Measurements from ENCODE around the gene ETV3. TPM values are rescaled to one million over a fixed set of nuclear protein-coding genes. Genes with fewer than 3 reads are reported as not detected.

Gene ETV3
- total RNA-seq, 6 donors from 2014 or later: 14.7 to 34.8 (median 27.6) TPM

DNA sequence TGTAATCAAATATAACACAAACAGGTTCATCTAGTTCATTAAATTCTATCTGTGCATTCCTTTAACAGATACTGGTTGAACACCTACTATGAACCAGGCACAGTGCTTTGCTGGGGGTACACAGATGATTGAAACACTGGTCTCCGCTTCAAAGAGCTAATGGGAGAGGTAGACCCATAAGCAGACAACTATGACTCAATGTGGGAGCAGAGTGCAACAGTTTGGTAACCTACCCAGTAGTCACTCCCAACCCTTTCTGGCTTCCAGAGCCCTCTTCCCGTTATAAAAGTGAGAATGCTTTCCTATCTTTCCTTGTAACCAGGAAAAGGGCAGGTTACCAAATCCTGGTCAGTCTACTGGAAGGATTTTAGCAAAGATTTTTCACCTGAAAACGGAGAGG is 8.0 kb upstream of the ETV3 start:
- ATAC-seq (ENCODE audit: low FRiP score in 2 of 2) (no peak), DNase-seq (no peak)
- 81 to 84% methylated on average over 3 of the region's 3 CpGs for WGBS, 2 donors
- TF ChIP-seq EP300 (IDR thresholded peaks at IDR 0.05) (no peak), POLR2AphosphoS5 (IDR thresholded peaks at IDR 0.05) (no peak), POLR2A (IDR thresholded peaks at IDR 0.05) (no peak)
- TF ChIP-seq, protein P1, sequence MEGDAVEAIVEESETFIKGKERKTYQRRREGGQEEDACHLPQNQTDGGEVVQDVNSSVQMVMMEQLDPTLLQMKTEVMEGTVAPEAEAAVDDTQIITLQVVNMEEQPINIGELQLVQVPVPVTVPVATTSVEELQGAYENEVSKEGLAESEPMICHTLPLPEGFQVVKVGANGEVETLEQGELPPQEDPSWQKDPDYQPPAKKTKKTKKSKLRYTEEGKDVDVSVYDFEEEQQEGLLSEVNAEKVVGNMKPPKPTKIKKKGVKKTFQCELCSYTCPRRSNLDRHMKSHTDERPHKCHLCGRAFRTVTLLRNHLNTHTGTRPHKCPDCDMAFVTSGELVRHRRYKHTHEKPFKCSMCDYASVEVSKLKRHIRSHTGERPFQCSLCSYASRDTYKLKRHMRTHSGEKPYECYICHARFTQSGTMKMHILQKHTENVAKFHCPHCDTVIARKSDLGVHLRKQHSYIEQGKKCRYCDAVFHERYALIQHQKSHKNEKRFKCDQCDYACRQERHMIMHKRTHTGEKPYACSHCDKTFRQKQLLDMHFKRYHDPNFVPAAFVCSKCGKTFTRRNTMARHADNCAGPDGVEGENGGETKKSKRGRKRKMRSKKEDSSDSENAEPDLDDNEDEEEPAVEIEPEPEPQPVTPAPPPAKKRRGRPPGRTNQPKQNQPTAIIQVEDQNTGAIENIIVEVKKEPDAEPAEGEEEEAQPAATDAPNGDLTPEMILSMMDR (IDR thresholded peaks at IDR 0.05): no peak
- Histone ChIP-seq H3K9me3 (no peaks in the 10 kb centered on the region), H3K4me3 (no peak overlapping the region), H3K36me3 (no peaks in the 10 kb centered on the region), H3K4me1 (peaks cover 0 to 7% (median 2%) of the 10 kb centered on the region in 4 donors), H3K27ac (no peak overlapping the region), H3K27me3 (no peaks in the 10 kb centered on the region)

DNA sequence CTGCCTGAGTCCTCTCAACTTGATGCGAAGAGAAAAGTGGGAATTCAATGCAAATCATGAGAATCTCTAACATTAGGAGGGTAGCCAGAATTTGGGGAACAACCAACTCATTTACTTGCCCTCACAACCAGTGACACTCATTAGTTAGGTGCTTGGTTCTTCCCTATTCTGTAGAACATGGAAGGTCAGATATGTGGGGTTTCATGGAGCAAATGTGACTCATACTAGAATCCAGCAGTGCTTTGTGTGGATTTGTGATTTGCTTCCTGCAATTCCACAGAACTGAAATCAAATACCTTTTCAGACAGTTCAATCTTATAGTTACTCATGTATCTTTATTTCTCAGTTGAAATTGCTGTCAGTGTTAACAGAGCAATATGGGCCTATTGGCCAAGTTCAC is 6.9 kb upstream of the ETV3 start:
- H3K27me3 ChIP-seq: no peaks in the 10 kb centered on the region
- no peaks in the 10 kb centered on the region for H3K36me3 ChIP-seq
- H3K27ac ChIP-seq: no peak overlapping the region
- no peaks in the 10 kb centered on the region for H3K9me3 ChIP-seq
- DNase-seq (no peak), ATAC-seq (ENCODE audit: low FRiP score in 2 of 2) (no peak)
- H3K4me1 ChIP-seq: peaks cover 0 to 7% (median 2%) of the 10 kb centered on the region in 4 donors
- no peak overlapping the region for H3K4me3 ChIP-seq
- TF ChIP-seq POLR2A (IDR thresholded peaks at IDR 0.05) (no peak), EP300 (IDR thresholded peaks at IDR 0.05) (no peak), POLR2AphosphoS5 (IDR thresholded peaks at IDR 0.05) (no peak)
- TF ChIP-seq, protein P1 (IDR thresholded peaks at IDR 0.05): no peak
- 96 to 100% methylated on average over 1 of the region's 1 CpG for WGBS, 2 donors

DNA sequence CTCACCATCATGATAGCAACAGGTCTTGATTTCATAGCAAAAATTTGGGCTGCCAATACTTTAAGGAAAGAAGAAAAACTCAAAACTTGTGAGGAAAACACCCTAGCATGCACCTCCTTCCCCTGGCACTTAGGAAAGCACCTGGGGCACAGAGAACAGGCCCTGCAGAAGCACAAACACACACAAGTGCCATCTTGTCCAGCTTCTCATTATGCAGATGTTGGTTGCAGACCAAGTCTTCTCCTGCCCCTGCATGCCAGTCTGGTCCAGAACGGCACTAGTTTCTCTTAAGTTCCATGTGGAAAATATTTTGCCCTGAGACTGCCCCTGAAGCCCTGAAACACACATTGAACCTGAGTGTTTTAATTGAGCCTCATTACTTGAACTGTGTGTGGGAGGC is 6.3 kb upstream of the ETV3 start:
- no peaks in the 10 kb centered on the region for H3K9me3 ChIP-seq
- no peak for DNase-seq
- no peaks in the 10 kb centered on the region for H3K36me3 ChIP-seq
- H3K27me3 ChIP-seq: no peaks in the 10 kb centered on the region
- WGBS, 2 donors: 71 to 100% methylated on average over 1 of the region's 1 CpG
- H3K4me3 ChIP-seq: no peak overlapping the region
- H3K27ac ChIP-seq: no peak overlapping the region
- ATAC-seq (ENCODE audit: low FRiP score in 2 of 2): no peak
- H3K4me1 ChIP-seq: peaks cover 0 to 7% (median 2%) of the 10 kb centered on the region in 4 donors
- TF ChIP-seq POLR2AphosphoS5 (IDR thresholded peaks at IDR 0.05): no peak
- no peak for TF ChIP-seq POLR2A (IDR thresholded peaks at IDR 0.05)
- no peak for TF ChIP-seq EP300 (IDR thresholded peaks at IDR 0.05)
- TF ChIP-seq, protein P1 (IDR thresholded peaks at IDR 0.05): no peak

DNA sequence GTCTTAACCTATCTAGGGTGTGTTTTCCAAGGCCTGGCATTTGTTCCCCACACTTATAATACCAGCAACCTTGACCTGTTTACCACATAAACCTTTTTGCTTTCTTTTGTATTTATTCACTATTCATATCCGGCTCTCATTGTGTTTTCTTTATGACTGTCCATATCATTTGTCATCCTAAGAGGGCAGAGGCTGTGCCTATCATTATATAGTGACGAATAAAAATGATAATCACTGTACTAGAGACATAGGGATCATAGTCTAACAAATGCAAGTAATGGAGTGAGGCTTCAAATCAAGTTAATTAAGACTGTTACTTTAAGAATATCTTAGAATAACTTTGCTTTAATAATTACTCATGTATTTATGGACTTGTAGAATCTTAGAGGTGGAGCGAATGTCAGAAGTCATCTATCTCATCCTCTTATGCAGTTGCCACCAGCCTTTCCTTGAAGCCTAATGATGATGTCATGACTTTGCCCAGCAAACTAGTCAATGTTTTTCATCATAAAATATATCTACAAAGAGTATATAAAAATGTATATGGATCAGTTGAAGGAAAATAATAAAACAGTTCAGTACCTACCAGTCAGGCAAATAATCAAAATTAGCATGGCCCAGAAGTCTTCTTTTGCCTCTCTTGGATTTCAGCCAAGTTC is 4.7 kb upstream of the ETV3 start:
- H3K4me1 ChIP-seq: peaks cover 0 to 9% (median 3%) of the 10 kb centered on the region in 4 donors
- WGBS, 2 donors: 78 to 85% methylated on average over 3 of the region's 3 CpGs
- DNase-seq (no peak), ATAC-seq (ENCODE audit: low FRiP score in 2 of 2) (no peak)
- TF ChIP-seq EP300 (IDR thresholded peaks at IDR 0.05): no peak
- TF ChIP-seq, protein P1 (IDR thresholded peaks at IDR 0.05): no peak
- H3K27ac ChIP-seq: no peak overlapping the region
- no peak overlapping the region for H3K4me3 ChIP-seq
- no peaks in the 10 kb centered on the region for H3K9me3 ChIP-seq
- H3K36me3 ChIP-seq: no peaks in the 10 kb centered on the region
- no peaks in the 10 kb centered on the region for H3K27me3 ChIP-seq

- no peaks in the 10 kb centered on the region for H3K27me3 ChIP-seq
Observed at GRCh38 chr1:157142201-157142600, 4.0 kb upstream of the ETV3 start.

More at GRCh38 chr1:157142201-157142600, 4.0 kb upstream of the ETV3 start:
- ATAC-seq (ENCODE audit: low FRiP score in 2 of 2) (no peak), DNase-seq (no peak)
- Histone ChIP-seq H3K36me3 (no peaks in the 10 kb centered on the region), H3K9me3 (no peaks in the 10 kb centered on the region), H3K27ac (no peak overlapping the region), H3K4me3 (no peak overlapping the region), H3K4me1 (peaks cover under 1 to 10% (median 4%) of the 10 kb centered on the region in 4 donors)
- 60 to 66% methylated on average over 2 of the region's 2 CpGs for WGBS, 2 donors
- TF ChIP-seq POLR2AphosphoS5 (IDR thresholded peaks at IDR 0.05) (no peak), EP300 (IDR thresholded peaks at IDR 0.05) (no peak), POLR2A (IDR thresholded peaks at IDR 0.05) (no peak)
- TF ChIP-seq, protein P1 (IDR thresholded peaks at IDR 0.05): no peak

Data from upper lobe of left lung (tissue), 6 donors.